HEK293 (cell line): ENCODE measurements around the gene INO80E.

ENCODE experiments used
- GLI2 ChIP-seq: fragments of 450-650 bp; formaldehyde crosslinking; IDR thresholded peaks from 2 replicates; pipeline ENCODE4; 2017; ENCODE audit warnings: missing biosample characterization, missing genetic modification characterization, low read depth, borderline replicate concordance
- GLIS2 ChIP-seq: fragments of 450-650 bp; formaldehyde crosslinking; IDR thresholded peaks from 2 replicates; pipeline ENCODE4 v1.5.1; 2016; ENCODE audit warnings: missing biosample characterization, missing genetic modification characterization
- KLF1 ChIP-seq: fragments of 450-650 bp; formaldehyde crosslinking; IDR thresholded peaks from 2 replicates; pipeline ENCODE4 v1.5.1; 2016; ENCODE audit warnings: missing biosample characterization, missing genetic modification characterization
- KLF10 ChIP-seq: fragments of 450-650 bp; IDR thresholded peaks from 2 replicates; pipeline ENCODE4 v1.5.1; 2018; ENCODE audit warnings: missing biosample characterization, mild to moderate bottlenecking, missing genetic modification characterization
- KLF7 ChIP-seq: fragments of 450-650 bp; formaldehyde crosslinking; IDR thresholded peaks from 2 replicates; pipeline ENCODE4 v1.5.1; 2016; ENCODE audit warnings: missing biosample characterization, missing genetic modification characterization, borderline replicate concordance
- OSR2 ChIP-seq: fragments of 450-650 bp; formaldehyde crosslinking; IDR thresholded peaks from 2 replicates; pipeline ENCODE4 v1.5.1; 2016; ENCODE audit warnings: missing biosample characterization, missing genetic modification characterization
- OVOL3 ChIP-seq: fragments of 450-650 bp; formaldehyde crosslinking; IDR thresholded peaks from 2 replicates; pipeline ENCODE4 v1.5.1; 2016; ENCODE audit warnings: missing biosample characterization, missing genetic modification characterization
- ZBTB21 ChIP-seq: fragments of 450-650 bp; formaldehyde crosslinking; IDR thresholded peaks from 2 replicates; pipeline ENCODE4 v1.5.1; 2017; ENCODE audit warnings: missing biosample characterization, missing genetic modification characterization
- ZFHX2 ChIP-seq: fragments of 450-650 bp; formaldehyde crosslinking; conservative IDR thresholded peaks from 2 replicates; pipeline ENCODE4 v1.5.1; 2016; ENCODE audit warnings: missing biosample characterization, missing genetic modification characterization
- ZFP41 ChIP-seq: fragments of 450-650 bp; formaldehyde crosslinking; IDR thresholded peaks from 2 replicates; pipeline ENCODE4 v1.5.1; 2016; ENCODE audit warnings: missing biosample characterization, missing genetic modification characterization, borderline replicate concordance
- ZNF121 ChIP-seq: fragments of 450-650 bp; formaldehyde crosslinking; IDR thresholded peaks from 2 replicates; pipeline ENCODE4 v1.5.1; 2016; ENCODE audit warnings: missing biosample characterization, missing genetic modification characterization
- ZNF138 ChIP-seq: fragments of 450-650 bp; formaldehyde crosslinking; IDR thresholded peaks from 2 replicates; pipeline ENCODE4 v1.5.1; 2016; ENCODE audit warnings: missing biosample characterization, missing genetic modification characterization, borderline replicate concordance
- ZNF202 ChIP-seq: fragments of 450-650 bp; formaldehyde crosslinking; IDR thresholded peaks from 2 replicates; pipeline ENCODE4 v1.5.1; 2016; ENCODE audit warnings: missing biosample characterization, missing genetic modification characterization, borderline replicate concordance
- ZNF211 ChIP-seq: fragments of 450-650 bp; formaldehyde crosslinking; IDR thresholded peaks from 2 replicates; pipeline ENCODE4 v1.5.1; 2016; ENCODE audit warnings: low read depth, missing biosample characterization, missing genetic modification characterization
- ZNF214 ChIP-seq: fragments of 450-650 bp; formaldehyde crosslinking; IDR thresholded peaks from 2 replicates; pipeline ENCODE4 v1.5.1; 2017; ENCODE audit warnings: missing biosample characterization, mild to moderate bottlenecking, missing genetic modification characterization, borderline replicate concordance
- ZNF223 ChIP-seq: fragments of 450-650 bp; formaldehyde crosslinking; IDR thresholded peaks from 2 replicates; pipeline ENCODE4 v1.5.1; 2016; ENCODE audit warnings: missing biosample characterization, missing genetic modification characterization
- ZNF24 ChIP-seq: fragments of 450-650 bp; formaldehyde crosslinking; IDR thresholded peaks from 2 replicates; pipeline ENCODE4 v1.5.1; 2016; ENCODE audit warnings: missing biosample characterization, missing genetic modification characterization
- ZNF266 ChIP-seq: fragments of 450-650 bp; formaldehyde crosslinking; IDR thresholded peaks from 2 replicates; pipeline ENCODE4 v1.5.1; 2016; ENCODE audit warnings: missing biosample characterization, missing genetic modification characterization, low read depth
- ZNF274 ChIP-seq, 2 experiments: fragments of 200-500 bp in 1 of 2; fragments of 450-650 bp in 1 of 2; sonication (Bioruptor generic) in 1 of 2; formaldehyde crosslinking in 1 of 2; IDR thresholded peaks; 2 replicates each; pipeline versions ENCODE4 v1.5.1 to v1.6.1; 2014 to 2016; ENCODE audit warnings: borderline replicate concordance in 1 of 2, inconsistent platforms in 1 of 2, low read length in 1 of 2, missing biosample characterization in 1 of 2, missing genetic modification characterization in 1 of 2
- ZNF426 ChIP-seq: fragments of 450-650 bp; formaldehyde crosslinking; IDR thresholded peaks from 2 replicates; pipeline ENCODE4 v1.5.1; 2017; ENCODE audit warnings: missing biosample characterization, missing genetic modification characterization, mild to moderate bottlenecking, inconsistent platforms, moderate library complexity
- ZNF549 ChIP-seq: fragments of 450-650 bp; IDR thresholded peaks from 2 replicates; pipeline ENCODE4 v1.5.1; 2018; ENCODE audit warnings: missing biosample characterization, missing genetic modification characterization, mild to moderate bottlenecking, inconsistent platforms, moderate library complexity
- ZNF560 ChIP-seq: fragments of 450-650 bp; formaldehyde crosslinking; IDR thresholded peaks from 2 replicates; pipeline ENCODE4 v1.5.1; 2017; ENCODE audit warnings: missing biosample characterization, missing genetic modification characterization, borderline replicate concordance
- ZNF561 ChIP-seq: fragments of 450-650 bp; IDR thresholded peaks from 2 replicates; pipeline ENCODE4 v1.5.1; 2018; ENCODE audit warnings: missing biosample characterization, missing genetic modification characterization, borderline replicate concordance
- ZNF596 ChIP-seq: fragments of 450-650 bp; IDR thresholded peaks from 2 replicates; pipeline ENCODE4 v1.5.0; 2018; ENCODE audit warnings: missing biosample characterization, mild to moderate bottlenecking, missing genetic modification characterization, moderate library complexity
- ZNF621 ChIP-seq: fragments of 450-650 bp; formaldehyde crosslinking; IDR thresholded peaks from 2 replicates; pipeline ENCODE4 v1.5.1; 2017; ENCODE audit warnings: missing biosample characterization, missing genetic modification characterization
- ZNF623 ChIP-seq: fragments of 450-650 bp; formaldehyde crosslinking; IDR thresholded peaks from 2 replicates; pipeline ENCODE4 v1.5.1; 2016; ENCODE audit warnings: missing biosample characterization, missing genetic modification characterization
- ZNF654 ChIP-seq: fragments of 450-650 bp; formaldehyde crosslinking; IDR thresholded peaks from 2 replicates; pipeline ENCODE4 v1.5.1; 2016; ENCODE audit warnings: low read depth, missing biosample characterization, missing genetic modification characterization
- ZNF658 ChIP-seq: fragments of 450-650 bp; formaldehyde crosslinking; IDR thresholded peaks from 2 replicates; pipeline ENCODE4; 2016; ENCODE audit warnings: missing biosample characterization, missing genetic modification characterization
- ZNF660 ChIP-seq: fragments of 450-650 bp; IDR thresholded peaks from 2 replicates; pipeline ENCODE4 v1.5.1; 2018; ENCODE audit warnings: missing biosample characterization, mild to moderate bottlenecking, missing genetic modification characterization
- ZNF76 ChIP-seq: fragments of 450-650 bp; formaldehyde crosslinking; IDR thresholded peaks from 2 replicates; pipeline ENCODE4; 2016; ENCODE audit warnings: low read depth, missing biosample characterization, missing genetic modification characterization, borderline replicate concordance
- ZXDB ChIP-seq: fragments of 450-650 bp; formaldehyde crosslinking; IDR thresholded peaks from 2 replicates; pipeline ENCODE4 v1.5.1; 2016; ENCODE audit warnings: missing biosample characterization, missing genetic modification characterization
- TF ChIP-seq, protein P1 (sequence below): fragments of 450-650 bp; formaldehyde crosslinking; IDR thresholded peaks from 2 replicates; pipeline ENCODE4 v1.5.1; 2017; ENCODE audit warnings: missing biosample characterization, mild to moderate bottlenecking, missing genetic modification characterization, moderate library complexity
- TF ChIP-seq, protein P2 (sequence below): fragments of 450-650 bp; formaldehyde crosslinking; IDR thresholded peaks from 2 replicates; pipeline ENCODE4 v1.5.1; 2016; ENCODE audit warnings: missing biosample characterization, missing genetic modification characterization
- TF ChIP-seq, protein P3 (sequence below): fragments of 450-650 bp; formaldehyde crosslinking; IDR thresholded peaks from 2 replicates; pipeline ENCODE4 v1.5.1; 2016; ENCODE audit warnings: missing biosample characterization, missing genetic modification characterization

The INO80E gene

DNA sequence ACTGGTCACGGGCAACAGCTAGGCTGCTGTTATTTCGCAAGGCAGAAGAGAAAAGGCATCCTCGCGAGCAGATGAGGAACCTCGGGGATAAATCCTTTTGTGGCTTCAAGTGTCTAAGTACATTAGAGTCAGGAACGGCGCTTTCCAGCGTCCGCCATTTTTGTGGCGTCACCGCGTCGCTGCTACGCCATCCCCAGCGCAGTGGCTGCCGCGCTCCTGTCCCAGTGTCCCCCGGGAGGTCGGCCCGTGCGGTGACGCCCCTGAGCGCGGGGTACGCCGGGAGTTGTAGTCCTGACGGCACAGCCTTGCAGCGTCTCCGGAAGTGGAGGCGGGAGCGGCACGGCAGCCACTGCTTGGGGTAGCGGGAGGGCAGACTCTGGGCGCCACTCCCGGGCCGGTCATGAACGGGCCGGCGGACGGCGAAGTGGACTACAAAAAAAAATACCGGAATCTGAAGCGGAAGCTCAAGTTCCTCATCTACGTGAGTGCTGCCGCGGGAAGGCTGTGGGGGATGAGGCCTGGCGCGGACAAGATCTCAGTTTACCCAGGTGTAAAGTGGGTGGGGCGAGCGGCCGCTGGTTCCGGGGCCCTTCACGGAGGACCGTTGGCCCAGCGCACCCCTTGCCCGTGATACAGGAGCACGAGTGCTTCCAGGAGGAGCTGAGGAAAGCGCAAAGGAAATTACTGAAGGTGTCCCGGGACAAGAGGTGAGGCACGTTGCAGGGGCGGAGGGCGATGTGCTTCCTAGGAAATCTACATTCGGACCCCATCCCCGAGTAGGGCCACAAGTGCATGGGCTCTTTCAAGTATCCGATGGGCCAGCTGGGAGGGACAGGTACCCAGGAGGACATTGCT, at the start of gene INO80E (continued):
- TF ChIP-seq, protein P1, sequence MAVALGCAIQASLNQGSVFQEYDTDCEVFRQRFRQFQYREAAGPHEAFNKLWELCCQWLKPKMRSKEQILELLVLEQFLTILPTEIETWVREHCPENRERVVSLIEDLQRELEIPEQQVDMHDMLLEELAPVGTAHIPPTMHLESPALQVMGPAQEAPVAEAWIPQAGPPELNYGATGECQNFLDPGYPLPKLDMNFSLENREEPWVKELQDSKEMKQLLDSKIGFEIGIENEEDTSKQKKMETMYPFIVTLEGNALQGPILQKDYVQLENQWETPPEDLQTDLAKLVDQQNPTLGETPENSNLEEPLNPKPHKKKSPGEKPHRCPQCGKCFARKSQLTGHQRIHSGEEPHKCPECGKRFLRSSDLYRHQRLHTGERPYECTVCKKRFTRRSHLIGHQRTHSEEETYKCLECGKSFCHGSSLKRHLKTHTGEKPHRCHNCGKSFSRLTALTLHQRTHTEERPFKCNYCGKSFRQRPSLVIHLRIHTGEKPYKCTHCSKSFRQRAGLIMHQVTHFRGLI (tag by site-specific recombination): 0 out of 2 replicates have a peak, but pooled peaks have one; percentile 3
- TF ChIP-seq GLI2 (tag by site-specific recombination) (no peak), ZNF76 (peak; percentile 100), ZNF549 (tag by site-specific recombination) (no peak), OVOL3 (peak; percentile 43; the same call in 1 of the 2 replicates), KLF1 (tag by site-specific recombination) (peak; percentile 93), ZNF596 (tag by site-specific recombination) (0 out of 2 replicates have a peak, but pooled peaks have one; percentile 26), ZNF660 (tag by site-specific recombination) (peak; percentile 89), ZNF654 (tag by site-specific recombination) (no peak), ZNF223 (tag by site-specific recombination) (no peak), ZXDB (tag by site-specific recombination) (peak; percentile 94), ZBTB21 (tag by site-specific recombination) (peak; percentile 98), ZNF214 (no peak), ZNF202 (tag by site-specific recombination) (no peak), KLF7 (tag by site-specific recombination) (peak; percentile 81), ZFP41 (tag by site-specific recombination) (no peak), ZNF658 (tag by site-specific recombination) (no peak), GLIS2 (tag by site-specific recombination) (peak; percentile 88), ZNF121 (tag by site-specific recombination) (no peak), OSR2 (peak; percentile 94), ZNF621 (no peak), ZNF560 (tag by site-specific recombination) (no peak), ZNF426 (tag by site-specific recombination) (no peak), ZNF623 (no peak; the same call in 1 of the 2 replicates), ZNF138 (tag by site-specific recombination) (no peak), ZNF24 (tag by site-specific recombination) (peak; percentile 43; the same call in 1 of the 2 replicates), ZNF274 (IDR thresholded peaks at IDR 0.05; ENCODE audit: low read length) (no peak), ZNF274 (tag by site-specific recombination; IDR thresholded peaks at IDR 0.05; ENCODE audit: borderline replicate concordance) (no peak), ZNF561 (tag by site-specific recombination) (peak; percentile 87; the same call in 1 of the 2 replicates), KLF10 (tag by site-specific recombination) (peak; percentile 76; the same call in 1 of the 2 replicates), ZNF211 (tag by site-specific recombination) (no peak), ZNF266 (tag by site-specific recombination) (no peak), ZFHX2 (tag by site-specific recombination) (peak; percentile 75)
- TF ChIP-seq, protein P2, sequence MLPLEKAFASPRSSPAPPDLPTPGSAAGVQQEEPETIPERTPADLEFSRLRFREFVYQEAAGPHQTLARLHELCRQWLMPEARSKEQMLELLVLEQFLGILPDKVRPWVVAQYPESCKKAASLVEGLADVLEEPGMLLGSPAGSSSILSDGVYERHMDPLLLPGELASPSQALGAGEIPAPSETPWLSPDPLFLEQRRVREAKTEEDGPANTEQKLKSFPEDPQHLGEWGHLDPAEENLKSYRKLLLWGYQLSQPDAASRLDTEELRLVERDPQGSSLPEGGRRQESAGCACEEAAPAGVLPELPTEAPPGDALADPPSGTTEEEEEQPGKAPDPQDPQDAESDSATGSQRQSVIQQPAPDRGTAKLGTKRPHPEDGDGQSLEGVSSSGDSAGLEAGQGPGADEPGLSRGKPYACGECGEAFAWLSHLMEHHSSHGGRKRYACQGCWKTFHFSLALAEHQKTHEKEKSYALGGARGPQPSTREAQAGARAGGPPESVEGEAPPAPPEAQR: 0 out of 2 replicates have a peak, but pooled peaks have one; percentile 62
- TF ChIP-seq, protein P3, sequence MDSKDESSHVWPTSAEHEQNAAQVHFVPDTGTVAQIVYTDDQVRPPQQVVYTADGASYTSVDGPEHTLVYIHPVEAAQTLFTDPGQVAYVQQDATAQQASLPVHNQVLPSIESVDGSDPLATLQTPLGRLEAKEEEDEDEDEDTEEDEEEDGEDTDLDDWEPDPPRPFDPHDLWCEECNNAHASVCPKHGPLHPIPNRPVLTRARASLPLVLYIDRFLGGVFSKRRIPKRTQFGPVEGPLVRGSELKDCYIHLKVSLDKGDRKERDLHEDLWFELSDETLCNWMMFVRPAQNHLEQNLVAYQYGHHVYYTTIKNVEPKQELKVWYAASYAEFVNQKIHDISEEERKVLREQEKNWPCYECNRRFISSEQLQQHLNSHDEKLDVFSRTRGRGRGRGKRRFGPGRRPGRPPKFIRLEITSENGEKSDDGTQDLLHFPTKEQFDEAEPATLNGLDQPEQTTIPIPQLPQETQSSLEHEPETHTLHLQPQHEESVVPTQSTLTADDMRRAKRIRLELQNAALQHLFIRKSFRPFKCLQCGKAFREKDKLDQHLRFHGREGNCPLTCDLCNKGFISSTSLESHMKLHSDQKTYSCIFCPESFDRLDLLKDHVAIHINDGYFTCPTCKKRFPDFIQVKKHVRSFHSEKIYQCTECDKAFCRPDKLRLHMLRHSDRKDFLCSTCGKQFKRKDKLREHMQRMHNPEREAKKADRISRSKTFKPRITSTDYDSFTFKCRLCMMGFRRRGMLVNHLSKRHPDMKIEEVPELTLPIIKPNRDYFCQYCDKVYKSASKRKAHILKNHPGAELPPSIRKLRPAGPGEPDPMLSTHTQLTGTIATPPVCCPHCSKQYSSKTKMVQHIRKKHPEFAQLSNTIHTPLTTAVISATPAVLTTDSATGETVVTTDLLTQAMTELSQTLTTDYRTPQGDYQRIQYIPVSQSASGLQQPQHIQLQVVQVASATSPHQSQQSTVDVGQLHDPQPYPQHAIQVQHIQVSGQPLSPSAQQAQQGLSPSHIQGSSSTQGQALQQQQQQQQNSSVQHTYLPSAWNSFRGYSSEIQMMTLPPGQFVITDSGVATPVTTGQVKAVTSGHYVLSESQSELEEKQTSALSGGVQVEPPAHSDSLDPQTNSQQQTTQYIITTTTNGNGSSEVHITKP (tag by site-specific recombination): peak; percentile 77
